Right atrium auricular region (tissue), 2 donors: ENCODE measurements around the gene U2AF1L4. TPM values are rescaled to one million over a fixed set of nuclear protein-coding genes. Genes with fewer than 3 reads are reported as not detected.
"Not testable (repeated sequence)": the region's sequence is repeated elsewhere in the genome, so short reads cannot be mapped to it uniquely, and the experiment has no call there.

Source experiments
- DNase-seq: peaks from one replicate; pipeline ENCODE4 v3.0.0-alpha.2; 2019; ENCODE audit warnings: low spot score
- H3K27ac ChIP-seq, 2 donors: fragments of 200-600 bp; sonication (generic); 1 replicate in 1 of 2; 2 replicates in 1 of 2; pipeline ENCODE4 v1.5.1; 2016 to 2019
- H3K27me3 ChIP-seq, 2 donors: fragments of 200-600 bp; sonication (generic); one replicate each; pipeline versions ENCODE4 v1.5.1 to v1.6.0; 2017 to 2019
- H3K36me3 ChIP-seq: fragments of 200-600 bp; sonication (generic); one replicate; pipeline ENCODE4 v1.5.1; 2016
- H3K4me1 ChIP-seq, 2 donors: fragments of 200-600 bp; sonication (generic); one replicate each; pipeline versions ENCODE4 v1.5.1 to v1.6.0; 2017 to 2019
- H3K4me3 ChIP-seq, 2 donors: fragments of 200-600 bp; sonication (generic); 1 replicate in 1 of 2; 2 replicates in 1 of 2; pipeline ENCODE4 v1.5.1; 2017 to 2019; ENCODE audit warnings: mild to moderate bottlenecking in 1 of 2, moderate library complexity in 1 of 2
- H3K9me3 ChIP-seq, 2 donors: fragments of 200-600 bp; sonication (generic); one replicate each; pipeline ENCODE4 v1.5.1; 2019
- CTCF ChIP-seq, 2 donors: fragments of 200-600 bp; sonication (generic); IDR thresholded peaks; one replicate each; pipeline ENCODE4 v1.5.1; 2019; ENCODE audit warnings: antibody characterized with exemption in 2 of 2
- total RNA-seq, 2 donors: library from RNA; depleted of rRNA; stranded (reverse); fragments of >200 nt; gene quantifications; one replicate each; pipeline ENCODE4 v1.1.0, GENCODE V29; 2016

U2AF1L4 gene
- total RNA-seq, 2 donors from 2014 or later: 19.9 to 33.1 TPM

- Histone ChIP-seq H3K4me3 (no peak overlapping the region), H3K9me3 (no peaks in the 10 kb centered on the region), H3K4me1 (peaks cover 0 to 16% of the 10 kb centered on the region in 2 donors), H3K36me3 (no peaks in the 10 kb centered on the region), H3K27me3 (no peaks in the 10 kb centered on the region), H3K27ac (no peak overlapping the region)
- TF ChIP-seq CTCF (IDR thresholded peaks at IDR 0.05): no peak
- DNase-seq: no peak
Measured at GRCh38 chr19:35773020-35773806, 28.0 kb upstream of the U2AF1L4 start.

DNA sequence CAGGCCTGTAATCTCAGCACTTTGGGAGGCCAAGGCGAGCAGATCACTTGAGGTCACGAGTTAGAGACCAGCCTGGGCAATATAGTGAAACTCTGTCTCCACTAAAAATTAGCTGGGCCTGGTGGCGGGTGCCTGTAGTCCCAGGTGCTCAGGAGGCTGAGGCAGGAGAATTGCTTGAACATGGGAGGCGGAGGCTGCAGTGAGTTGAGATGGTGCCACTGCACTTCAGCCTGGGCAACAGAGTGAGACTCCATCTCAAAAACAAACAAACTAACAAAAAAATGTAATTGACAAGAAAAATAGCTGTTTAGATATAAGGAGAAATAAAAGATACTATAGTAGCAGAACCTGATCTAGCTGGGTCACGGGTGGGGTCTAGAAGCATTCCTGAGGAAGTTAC, 27.1 kb upstream of the U2AF1L4 start:
- not testable (repeated sequence) for H3K36me3 ChIP-seq, H3K4me3 ChIP-seq, H3K27me3 ChIP-seq, H3K27ac ChIP-seq, H3K9me3 ChIP-seq, DNase-seq
- peaks cover 0 to 21% of the 10 kb centered on the region in 2 donors for H3K4me1 ChIP-seq

GRCh38 chr19:35768082-35768421, 22.8 kb upstream of the U2AF1L4 start:
- Histone ChIP-seq H3K27ac (no peak overlapping the region), H3K4me1 (peaks cover 0 to 6% of the 10 kb centered on the region in 2 donors), H3K36me3 (peaks cover 15% of the 10 kb centered on the region), H3K9me3 (no peaks in the 10 kb centered on the region), H3K4me3 (no peak overlapping the region), H3K27me3 (no peaks in the 10 kb centered on the region)
- no peak for DNase-seq
- TF ChIP-seq CTCF (IDR thresholded peaks at IDR 0.05): no peak

DNA sequence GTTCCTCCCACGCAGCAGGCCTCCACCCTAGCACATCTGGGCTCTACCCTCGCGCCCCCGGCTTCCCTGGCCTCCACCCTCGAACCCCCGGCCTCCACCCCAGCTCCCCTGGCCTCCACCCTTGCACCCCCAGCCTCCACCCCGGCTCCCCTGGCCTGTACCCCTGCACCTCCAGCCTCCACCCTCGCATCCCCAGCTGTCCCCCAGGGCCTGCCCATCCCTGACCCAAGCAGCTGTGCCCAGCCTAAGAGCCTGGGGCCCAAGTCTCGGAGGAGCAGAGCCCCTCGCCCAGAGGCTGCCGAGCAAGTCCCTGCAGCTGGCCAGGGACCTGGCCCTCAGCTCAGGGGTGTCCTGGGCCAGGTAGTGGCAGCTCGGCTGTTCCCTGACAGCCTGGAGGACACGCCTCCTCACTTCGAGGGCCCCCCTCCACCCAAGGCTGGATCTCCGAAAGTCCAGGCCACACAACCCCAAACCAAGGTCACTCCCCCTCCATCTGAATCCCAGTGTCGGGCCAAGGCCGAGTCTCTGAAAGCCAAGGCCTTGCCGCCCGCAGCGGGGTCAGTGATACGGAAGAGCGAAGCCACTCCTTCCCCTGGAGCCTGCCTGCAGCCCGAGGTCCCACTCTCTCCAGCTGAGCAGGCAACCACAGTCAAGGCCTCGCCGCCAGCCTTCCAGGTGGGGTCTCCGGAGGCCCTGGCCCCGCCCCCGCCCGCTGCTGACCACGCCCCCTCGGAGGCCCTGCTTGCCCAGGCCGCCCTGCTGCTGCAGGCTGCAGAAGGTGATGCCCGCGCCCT, 22.3 kb upstream of the U2AF1L4 start:
- Histone ChIP-seq H3K36me3 (peaks cover 20% of the 10 kb centered on the region), H3K27me3 (no peaks in the 10 kb centered on the region), H3K4me1 (peaks cover 0 to 6% of the 10 kb centered on the region in 2 donors), H3K9me3 (no peaks in the 10 kb centered on the region), H3K27ac (no peak overlapping the region), H3K4me3 (no peak overlapping the region)
- no peak for DNase-seq
- no peak for TF ChIP-seq CTCF (IDR thresholded peaks at IDR 0.05)

DNA sequence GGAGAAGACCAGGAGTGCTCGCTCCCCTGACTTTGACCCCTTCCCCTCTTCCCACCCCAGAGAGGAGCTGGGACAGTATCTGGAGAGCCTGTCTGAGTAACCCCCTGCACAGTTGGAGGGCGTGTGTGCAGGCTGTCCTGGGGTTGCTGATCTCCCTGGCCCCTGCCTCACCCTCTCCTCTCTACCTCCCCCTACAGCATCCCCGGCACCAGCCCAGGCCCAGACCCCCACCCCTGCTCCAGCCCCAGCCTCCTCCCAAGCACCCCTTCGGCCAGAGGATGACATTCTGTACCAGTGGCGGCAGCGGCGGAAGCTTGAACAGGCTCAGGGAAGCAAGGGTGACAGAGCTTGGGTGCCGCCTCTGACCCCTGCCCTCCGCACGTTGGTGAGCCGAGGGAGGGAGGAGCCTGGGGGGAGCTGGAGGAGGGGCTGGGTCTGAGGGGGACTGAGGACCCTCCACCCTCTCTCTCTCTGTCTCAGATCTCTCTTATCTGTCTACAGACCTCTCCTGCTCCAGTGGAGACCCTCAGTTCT, 21.4 kb upstream of the U2AF1L4 start:
- Histone ChIP-seq H3K9me3 (no peaks in the 10 kb centered on the region), H3K4me1 (peaks cover 0 to 6% of the 10 kb centered on the region in 2 donors), H3K27me3 (no peaks in the 10 kb centered on the region), H3K27ac (no peak overlapping the region), H3K4me3 (no peak overlapping the region), H3K36me3 (peaks cover 29% of the 10 kb centered on the region)
- no peak for TF ChIP-seq CTCF (IDR thresholded peaks at IDR 0.05)
- no peak for DNase-seq
